Measurements from ENCODE around the gene LGR6. TPM values are rescaled to one million over a fixed set of nuclear protein-coding genes. Genes with fewer than 3 reads are reported as not detected.

Gene LGR6
- total and polyA plus RNA-seq, 2 experiments from 2014 or later = 0.66 to 0.89 TPM

DNA sequence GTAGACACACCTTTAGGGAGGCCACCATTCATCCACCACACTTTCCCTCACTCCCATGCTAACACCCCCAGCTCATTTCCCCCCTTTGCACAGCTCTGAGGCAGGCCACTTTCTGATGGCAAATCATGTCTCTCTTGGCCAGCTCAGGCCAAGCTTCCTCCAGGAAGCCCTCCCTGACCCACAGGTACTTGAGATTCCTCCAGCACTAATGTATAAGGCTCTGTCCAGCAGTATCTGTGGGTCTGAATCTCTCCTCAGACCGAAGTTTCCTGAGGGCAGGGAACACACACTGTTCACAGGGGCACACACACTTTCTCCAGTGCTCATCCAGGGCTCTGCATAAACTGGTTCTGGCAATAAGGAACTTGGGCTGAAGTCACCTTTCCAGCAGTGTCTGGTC, 19.2 kb downstream of the LGR6 start:
- Histone ChIP-seq H3K36me3 (ENCODE audit: insufficient read depth) (no peaks in the 10 kb centered on the region), H3K27me3 (ENCODE audit: insufficient read depth) (peaks cover 5% of the 10 kb centered on the region), H3K27ac (ENCODE audit: low read depth) (no peak overlapping the region), H3K4me1 (ENCODE audit: insufficient read depth) (peaks cover 5% of the 10 kb centered on the region), H4K20me1 (replicated peaks; ENCODE audit: insufficient read depth) (no peaks in the 10 kb centered on the region), H3K79me2 (replicated peaks; ENCODE audit: insufficient read depth) (no peaks in the 10 kb centered on the region), H2AFZ (no peak overlapping the region), H3F3A (replicated peaks; ENCODE audit: low read depth) (no peaks in the 10 kb centered on the region), H3K9me2 (ENCODE audit: insufficient read depth) (no peaks in the 10 kb centered on the region), H3K4me2 (no peak overlapping the region), H3K4me3 (no peak overlapping the region)
- no peaks in the 10 kb centered on the region for H3K9me3 Mint-ChIP-seq
- H3K4me3 Mint-ChIP-seq = no peak overlapping the region
- TF ChIP-seq ZNF462 (CRISPR knock-in tag; IDR thresholded peaks at IDR 0.05) (no peak), ZNF114 (CRISPR knock-in tag; IDR thresholded peaks at IDR 0.05) (no peak), EZH2 (IDR thresholded peaks at IDR 0.05; ENCODE audit: low read depth, unreplicated experiment) (no peak), CREB1 (CRISPR knock-in tag; IDR thresholded peaks at IDR 0.05; ENCODE audit: low read depth) (no peak), POLR2AphosphoS5 (IDR thresholded peaks at IDR 0.05; ENCODE audit: low read depth) (no peak)
- TF ChIP-seq, protein P1, sequence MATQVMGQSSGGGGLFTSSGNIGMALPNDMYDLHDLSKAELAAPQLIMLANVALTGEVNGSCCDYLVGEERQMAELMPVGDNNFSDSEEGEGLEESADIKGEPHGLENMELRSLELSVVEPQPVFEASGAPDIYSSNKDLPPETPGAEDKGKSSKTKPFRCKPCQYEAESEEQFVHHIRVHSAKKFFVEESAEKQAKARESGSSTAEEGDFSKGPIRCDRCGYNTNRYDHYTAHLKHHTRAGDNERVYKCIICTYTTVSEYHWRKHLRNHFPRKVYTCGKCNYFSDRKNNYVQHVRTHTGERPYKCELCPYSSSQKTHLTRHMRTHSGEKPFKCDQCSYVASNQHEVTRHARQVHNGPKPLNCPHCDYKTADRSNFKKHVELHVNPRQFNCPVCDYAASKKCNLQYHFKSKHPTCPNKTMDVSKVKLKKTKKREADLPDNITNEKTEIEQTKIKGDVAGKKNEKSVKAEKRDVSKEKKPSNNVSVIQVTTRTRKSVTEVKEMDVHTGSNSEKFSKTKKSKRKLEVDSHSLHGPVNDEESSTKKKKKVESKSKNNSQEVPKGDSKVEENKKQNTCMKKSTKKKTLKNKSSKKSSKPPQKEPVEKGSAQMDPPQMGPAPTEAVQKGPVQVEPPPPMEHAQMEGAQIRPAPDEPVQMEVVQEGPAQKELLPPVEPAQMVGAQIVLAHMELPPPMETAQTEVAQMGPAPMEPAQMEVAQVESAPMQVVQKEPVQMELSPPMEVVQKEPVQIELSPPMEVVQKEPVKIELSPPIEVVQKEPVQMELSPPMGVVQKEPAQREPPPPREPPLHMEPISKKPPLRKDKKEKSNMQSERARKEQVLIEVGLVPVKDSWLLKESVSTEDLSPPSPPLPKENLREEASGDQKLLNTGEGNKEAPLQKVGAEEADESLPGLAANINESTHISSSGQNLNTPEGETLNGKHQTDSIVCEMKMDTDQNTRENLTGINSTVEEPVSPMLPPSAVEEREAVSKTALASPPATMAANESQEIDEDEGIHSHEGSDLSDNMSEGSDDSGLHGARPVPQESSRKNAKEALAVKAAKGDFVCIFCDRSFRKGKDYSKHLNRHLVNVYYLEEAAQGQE (IDR thresholded peaks at IDR 0.05; ENCODE audit: unreplicated experiment) = no peak
- H3K4me1 Mint-ChIP-seq = peaks cover 25% of the 10 kb centered on the region
- H3K27ac Mint-ChIP-seq = no peak overlapping the region; the same call in 1 of the 2 replicates
- H3K36me3 Mint-ChIP-seq (ENCODE audit: low read depth) = no peaks in the 10 kb centered on the region
- ATAC-seq (no peak), DNase-seq (ENCODE audit: low spot score) (no peak)
- peaks cover 16% of the 10 kb centered on the region for H3K27me3 Mint-ChIP-seq (ENCODE audit: insufficient read depth, low read depth, poor library complexity)

All from GM23338 (cell line).